ENCODE measurements around the gene MAN2A1. TPM values are rescaled to one million over a fixed set of nuclear protein-coding genes. Genes with fewer than 3 reads are reported as not detected.

The MAN2A1 gene
- polyA plus RNA-seq, 1 donor from 2014 or later: 21.5 TPM

DNA sequence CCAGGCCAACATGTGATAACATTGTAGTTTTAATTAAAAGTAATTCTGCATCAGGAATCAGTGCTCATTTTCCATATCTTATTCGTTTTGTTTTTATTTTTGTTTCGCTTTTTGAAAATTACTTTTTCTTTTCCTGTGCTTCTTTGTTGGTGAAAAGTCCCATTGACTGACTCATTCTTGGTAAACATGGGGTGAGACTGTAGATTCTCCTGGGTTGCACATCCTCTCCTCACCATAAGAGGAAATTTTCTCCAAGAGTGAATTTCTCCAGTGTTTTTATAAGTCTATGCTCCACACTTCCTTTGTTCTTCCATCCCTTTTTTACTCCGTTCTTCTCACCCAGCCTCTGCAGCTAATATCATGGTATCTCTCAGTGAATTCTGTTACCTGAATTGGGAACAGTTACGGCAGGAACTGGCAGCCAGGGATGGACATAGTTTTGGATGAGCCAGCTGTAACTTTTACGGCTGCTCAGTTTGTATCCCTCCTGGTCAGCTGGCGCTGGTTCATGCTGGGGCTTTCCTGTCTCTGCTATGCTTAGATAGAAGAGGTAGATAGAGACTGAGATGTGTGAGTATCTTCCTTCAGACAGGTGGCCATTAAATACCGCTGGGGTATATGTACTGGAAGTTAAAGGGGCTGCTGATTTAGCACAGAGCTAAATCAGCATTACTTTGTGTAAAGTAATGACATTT lies 80.0 kb downstream of the MAN2A1 start:
- Mint-ChIP-seq H3K9me3 (no peaks in the 10 kb centered on the region), H3K4me1 (peaks cover 2 to 10% (median 3%) of the 10 kb centered on the region in 3 donors), H3K27me3 (no peaks in the 10 kb centered on the region), H3K36me3 (peaks cover 10% of the 10 kb centered on the region), H3K4me3 (no peak overlapping the region), H3K27ac (no peak overlapping the region)

DNA sequence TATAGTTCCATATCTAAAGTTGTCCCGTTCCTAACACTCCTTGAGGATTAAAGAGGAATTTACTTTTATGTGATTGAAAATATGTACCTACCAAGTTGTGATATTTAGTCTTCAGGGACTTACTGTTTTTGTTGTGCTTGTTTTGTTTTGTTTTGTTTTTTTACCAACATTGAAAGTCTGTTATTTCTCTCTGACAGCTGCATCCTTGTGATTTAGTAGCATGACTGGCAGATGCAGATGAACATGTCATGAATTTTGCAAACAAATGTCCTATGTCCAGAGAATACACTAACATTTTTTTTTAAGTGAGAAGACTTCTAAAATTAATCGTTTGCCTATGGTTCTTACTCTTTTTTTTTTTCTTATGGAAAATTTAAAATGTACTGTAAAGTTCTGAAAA lies 85.4 kb downstream of the MAN2A1 start:
- Mint-ChIP-seq H3K4me3 (no peak overlapping the region), H3K36me3 (peaks cover 18% of the 10 kb centered on the region), H3K4me1 (peaks cover 0 to 4% (median 0%) of the 10 kb centered on the region in 3 donors), H3K9me3 (no peaks in the 10 kb centered on the region), H3K27ac (no peak overlapping the region), H3K27me3 (no peaks in the 10 kb centered on the region)

DNA sequence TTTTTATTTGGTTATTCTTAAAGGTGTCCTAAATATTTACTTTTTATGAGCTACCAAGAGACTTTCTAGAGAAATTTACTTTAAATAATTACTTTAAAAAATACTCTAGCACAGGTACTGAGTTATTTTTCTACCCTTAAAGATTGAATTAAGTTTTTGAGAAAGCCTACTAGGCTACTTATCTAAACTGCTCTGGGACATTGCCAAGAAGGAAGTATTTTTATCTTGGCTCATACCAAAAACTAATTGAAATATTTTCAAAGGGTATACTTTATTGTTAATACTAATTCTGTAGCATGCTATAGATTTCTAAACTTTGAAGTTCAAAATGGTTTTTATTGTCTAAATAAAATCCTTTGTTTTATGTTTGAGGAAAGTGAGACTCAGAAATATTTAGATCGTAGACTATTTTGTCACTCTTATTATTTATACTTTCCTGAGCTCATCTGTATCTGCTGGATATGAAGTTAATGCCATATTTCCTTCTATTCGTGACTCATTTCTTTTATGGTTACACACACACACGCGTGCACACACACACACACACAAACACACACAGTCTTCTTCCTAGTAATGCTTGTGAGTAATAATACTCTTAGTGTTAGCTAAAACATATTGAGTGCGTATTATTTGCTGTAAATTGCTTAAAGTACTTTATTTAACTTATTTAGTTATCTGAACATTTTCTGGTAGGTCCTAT lies 89.5 kb downstream of the MAN2A1 start:
- H3K36me3 Mint-ChIP-seq: peaks cover 22% of the 10 kb centered on the region
- peaks cover 0 to 5% (median 0%) of the 10 kb centered on the region in 3 donors for H3K4me1 Mint-ChIP-seq
- no peaks in the 10 kb centered on the region for H3K27me3 Mint-ChIP-seq
- H3K27ac Mint-ChIP-seq: no peak overlapping the region
- H3K4me3 Mint-ChIP-seq: no peak overlapping the region
- no peaks in the 10 kb centered on the region for H3K9me3 Mint-ChIP-seq

DNA sequence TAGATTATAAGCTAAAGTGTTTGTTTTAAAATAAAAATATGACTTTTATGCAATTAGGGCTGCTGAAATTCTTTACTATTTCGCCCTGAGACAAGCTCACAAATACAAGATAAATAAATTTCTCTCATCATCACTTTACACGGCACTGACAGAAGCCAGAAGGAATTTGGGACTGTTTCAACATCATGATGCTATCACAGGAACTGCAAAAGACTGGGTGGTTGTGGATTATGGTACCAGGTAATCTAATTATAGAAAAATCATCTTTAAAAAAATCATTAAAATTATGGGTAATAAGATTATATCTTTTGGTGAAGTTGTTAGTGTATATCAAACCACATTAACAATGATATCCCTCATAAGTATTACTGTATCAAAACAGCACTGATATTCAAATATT lies 95.0 kb downstream of the MAN2A1 start:
- Mint-ChIP-seq H3K9me3 (no peaks in the 10 kb centered on the region), H3K27me3 (no peaks in the 10 kb centered on the region), H3K36me3 (peaks cover 15% of the 10 kb centered on the region), H3K27ac (no peak overlapping the region), H3K4me1 (peaks cover 2 to 4% (median 3%) of the 10 kb centered on the region in 3 donors), H3K4me3 (no peak overlapping the region)

DNA sequence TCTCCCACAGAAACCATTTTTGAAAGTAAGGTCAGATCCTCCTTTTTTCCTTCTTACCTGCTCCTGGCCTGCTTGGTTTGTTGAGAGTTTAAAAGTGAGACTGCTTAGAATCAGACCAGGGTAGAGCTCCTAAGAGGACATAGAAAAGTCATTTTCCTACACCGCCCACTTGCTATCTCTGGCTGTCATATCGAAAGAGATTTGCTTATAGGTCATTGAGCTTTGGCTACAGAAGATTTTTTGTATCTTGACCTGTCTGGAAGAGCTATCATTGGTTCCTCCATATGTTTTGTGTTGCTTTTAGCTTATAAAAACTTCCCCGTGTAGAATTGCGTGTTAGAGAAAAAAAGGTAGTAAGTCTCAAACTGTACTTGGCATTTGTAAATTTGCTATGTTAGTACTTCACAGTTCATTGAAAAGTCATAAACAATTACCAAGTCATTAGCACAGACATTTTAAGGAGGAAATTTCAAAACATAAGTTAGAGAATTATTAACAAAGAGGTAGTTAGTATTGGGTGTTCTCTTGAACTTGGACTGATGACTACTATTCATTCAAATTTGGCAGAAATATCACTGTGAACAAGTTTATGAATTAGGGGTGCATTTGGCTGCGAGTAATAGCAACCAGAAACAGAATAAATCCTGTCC lies 96.6 kb downstream of the MAN2A1 start:
- Mint-ChIP-seq H3K4me3 (no peak overlapping the region), H3K27ac (no peak overlapping the region), H3K4me1 (peaks cover 2 to 4% (median 3%) of the 10 kb centered on the region in 3 donors), H3K9me3 (no peaks in the 10 kb centered on the region), H3K36me3 (peaks cover 12% of the 10 kb centered on the region), H3K27me3 (no peaks in the 10 kb centered on the region)

DNA sequence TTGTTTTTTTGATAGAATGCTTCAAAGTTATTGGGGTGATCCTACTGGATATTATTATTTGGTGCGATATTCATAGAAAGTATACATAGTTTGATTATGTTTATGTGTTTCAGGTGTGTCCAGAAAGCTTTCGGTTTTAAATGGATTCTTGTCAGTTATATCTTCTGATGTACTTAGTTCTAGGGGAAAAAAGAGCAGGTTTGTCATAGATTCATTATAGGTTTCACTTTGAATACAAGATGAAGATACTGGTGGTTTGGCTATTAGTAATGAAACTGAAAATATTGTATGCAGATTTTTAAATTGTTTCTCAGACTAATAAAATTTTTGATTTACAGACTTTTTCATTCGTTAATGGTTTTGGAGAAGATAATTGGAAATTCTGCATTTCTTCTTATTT lies 98.9 kb downstream of the MAN2A1 start:
- H3K4me1 Mint-ChIP-seq: peaks cover 2 to 4% (median 3%) of the 10 kb centered on the region in 3 donors
- no peaks in the 10 kb centered on the region for H3K9me3 Mint-ChIP-seq
- peaks cover 15% of the 10 kb centered on the region for H3K36me3 Mint-ChIP-seq
- no peak overlapping the region for H3K4me3 Mint-ChIP-seq
- H3K27me3 Mint-ChIP-seq: no peaks in the 10 kb centered on the region
- H3K27ac Mint-ChIP-seq: peak overlapping the region in 1 of 3 donors; percentile 2

DNA sequence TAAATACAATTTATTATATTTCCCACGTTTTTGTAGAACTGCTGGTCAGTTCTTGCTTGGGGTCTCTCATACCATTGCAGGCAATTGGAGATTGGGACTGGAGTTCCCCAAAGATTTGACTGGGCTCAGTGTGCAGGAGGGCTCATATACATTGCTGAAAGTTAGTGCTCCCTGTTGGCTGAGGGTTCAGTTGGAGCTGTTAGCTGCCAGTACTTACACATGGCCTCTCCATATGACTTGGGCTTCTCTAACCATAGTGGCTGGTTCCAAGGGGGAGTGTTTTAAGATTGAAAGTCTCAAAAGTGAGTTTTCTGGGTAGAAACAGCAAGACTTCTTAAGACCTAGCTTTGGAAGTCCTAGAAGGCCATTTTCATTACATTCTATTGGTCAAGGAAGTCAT lies 102.9 kb downstream of the MAN2A1 start:
- Mint-ChIP-seq H3K4me1 (peaks cover 2 to 10% (median 7%) of the 10 kb centered on the region in 3 donors), H3K36me3 (peaks cover 21% of the 10 kb centered on the region), H3K9me3 (no peaks in the 10 kb centered on the region), H3K4me3 (no peak overlapping the region), H3K27ac (no peak overlapping the region), H3K27me3 (no peaks in the 10 kb centered on the region)

DNA sequence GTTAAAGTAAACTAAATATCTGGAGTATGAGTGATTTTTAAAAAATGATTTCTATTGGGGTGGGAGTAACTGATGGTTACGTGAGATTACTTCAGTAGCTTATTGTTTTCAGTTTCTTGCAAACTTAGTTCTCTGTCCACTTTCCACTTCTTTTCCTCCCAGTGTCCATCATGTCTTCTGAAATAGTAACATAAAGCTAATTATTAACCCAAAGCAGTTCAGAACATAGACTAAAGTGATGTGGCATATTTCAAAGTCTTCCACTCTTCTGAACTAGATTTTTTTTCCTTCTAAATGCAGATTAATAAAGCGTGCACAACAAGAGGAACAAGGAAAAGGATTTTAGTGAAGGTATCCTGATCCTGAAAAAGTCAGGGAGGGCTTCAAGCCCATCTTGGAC lies 114.1 kb downstream of the MAN2A1 start:
- peaks cover 8% of the 10 kb centered on the region for H3K36me3 Mint-ChIP-seq
- no peak overlapping the region for H3K27ac Mint-ChIP-seq

DNA sequence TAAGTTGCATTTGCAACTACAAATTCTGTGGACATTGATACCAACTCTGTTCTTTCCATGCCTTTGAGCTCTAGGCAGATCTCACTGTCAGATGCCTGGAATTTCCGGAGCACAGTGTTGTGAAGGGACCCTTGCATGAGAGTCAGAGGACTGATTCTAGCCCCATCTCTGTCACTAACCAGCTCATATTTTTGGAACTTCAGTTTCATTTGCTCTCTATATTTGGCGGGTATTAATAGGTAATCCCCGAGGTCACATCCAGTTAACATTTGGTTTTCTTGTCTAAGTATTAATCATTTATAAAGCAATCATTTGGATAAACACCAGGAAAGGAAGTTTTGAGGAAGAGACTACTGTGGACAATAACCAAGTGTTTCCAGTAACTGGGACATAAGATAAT lies 115.7 kb downstream of the MAN2A1 start:
- Mint-ChIP-seq H3K4me1 (peaks cover 0 to 3% (median 2%) of the 10 kb centered on the region in 3 donors), H3K27me3 (no peaks in the 10 kb centered on the region), H3K9me3 (no peaks in the 10 kb centered on the region), H3K27ac (peak overlapping the region in 1 of 3 donors; percentile 60), H3K4me3 (no peak overlapping the region), H3K36me3 (peaks cover 12% of the 10 kb centered on the region)

More for the DNA sequence above, 114.1 kb downstream of the MAN2A1 start:
- Mint-ChIP-seq H3K4me1 (peaks cover 0 to 5% (median 4%) of the 10 kb centered on the region in 3 donors), H3K4me3 (no peak overlapping the region), H3K9me3 (no peaks in the 10 kb centered on the region), H3K27me3 (no peaks in the 10 kb centered on the region)

DNA sequence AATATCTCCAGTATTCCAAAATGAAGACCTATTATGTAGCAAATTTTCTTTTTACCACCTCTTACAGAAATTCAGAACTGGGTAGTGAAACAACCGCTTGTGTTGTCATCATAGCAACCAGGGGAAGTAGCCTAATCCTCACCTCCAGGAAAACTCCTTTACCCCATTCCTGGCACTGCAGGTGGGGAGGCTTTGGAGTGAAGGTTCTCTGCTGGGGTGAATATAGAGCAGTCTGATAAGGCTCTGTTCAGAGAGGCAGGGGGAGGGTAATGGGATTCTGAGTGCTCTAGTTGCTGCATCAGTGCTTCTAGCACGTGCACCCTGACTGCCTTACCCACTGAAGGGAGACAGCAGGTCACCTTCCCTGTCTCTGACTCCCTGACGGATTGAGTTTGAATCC lies 116.2 kb downstream of the MAN2A1 start:
- Mint-ChIP-seq H3K36me3 (peaks cover 12% of the 10 kb centered on the region), H3K27ac (no peak overlapping the region), H3K4me3 (no peak overlapping the region), H3K4me1 (peaks cover 0 to 2% (median 0%) of the 10 kb centered on the region in 3 donors), H3K27me3 (no peaks in the 10 kb centered on the region), H3K9me3 (no peaks in the 10 kb centered on the region)

DNA sequence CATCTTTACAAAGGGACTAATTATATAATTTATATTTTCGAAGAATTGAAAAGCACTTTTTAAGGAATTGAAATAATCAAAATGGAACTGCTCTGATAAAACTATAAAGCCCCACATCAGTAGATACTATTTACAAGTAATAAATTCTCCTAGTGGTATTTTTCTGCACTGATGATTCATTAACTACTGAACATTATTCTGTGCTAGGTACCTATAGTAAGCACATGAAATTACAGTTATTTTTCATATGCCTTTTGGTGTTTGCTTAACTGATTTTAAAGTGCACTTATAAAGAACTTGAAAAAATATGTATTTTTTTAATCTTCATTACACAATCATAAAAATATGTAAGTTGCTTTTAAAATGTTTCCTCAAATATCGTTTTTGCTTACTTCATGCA lies 123.0 kb downstream of the MAN2A1 start:
- no peak overlapping the region for H3K4me3 Mint-ChIP-seq
- no peaks in the 10 kb centered on the region for H3K27me3 Mint-ChIP-seq
- no peak overlapping the region for H3K27ac Mint-ChIP-seq
- peaks cover 0 to 1% (median 0%) of the 10 kb centered on the region in 3 donors for H3K4me1 Mint-ChIP-seq
- H3K9me3 Mint-ChIP-seq: no peaks in the 10 kb centered on the region
- H3K36me3 Mint-ChIP-seq: peaks cover 6% of the 10 kb centered on the region

DNA sequence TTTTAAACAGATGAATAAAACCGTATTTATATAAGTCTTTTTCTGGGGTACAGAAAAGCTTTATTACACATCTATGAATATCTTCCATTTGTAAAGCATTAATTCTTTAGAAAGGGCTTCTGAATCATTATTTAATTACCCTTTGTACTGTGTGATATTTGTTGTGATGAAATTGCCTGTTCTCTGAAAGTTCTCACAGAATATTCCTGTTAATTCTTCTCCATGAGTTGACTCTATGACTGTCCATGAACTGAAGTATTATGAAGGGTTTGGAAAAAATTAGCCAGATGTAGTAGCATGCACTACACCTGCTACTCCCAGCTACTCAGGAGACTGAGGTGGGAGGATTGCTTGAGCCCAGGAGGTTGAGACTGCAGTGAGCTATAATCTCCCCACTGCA lies 127.0 kb downstream of the MAN2A1 start:
- Mint-ChIP-seq H3K27ac (no peak overlapping the region), H3K36me3 (peaks cover 9% of the 10 kb centered on the region), H3K4me1 (no peaks in the 10 kb centered on the region), H3K4me3 (no peak overlapping the region), H3K27me3 (no peaks in the 10 kb centered on the region), H3K9me3 (no peaks in the 10 kb centered on the region)

DNA sequence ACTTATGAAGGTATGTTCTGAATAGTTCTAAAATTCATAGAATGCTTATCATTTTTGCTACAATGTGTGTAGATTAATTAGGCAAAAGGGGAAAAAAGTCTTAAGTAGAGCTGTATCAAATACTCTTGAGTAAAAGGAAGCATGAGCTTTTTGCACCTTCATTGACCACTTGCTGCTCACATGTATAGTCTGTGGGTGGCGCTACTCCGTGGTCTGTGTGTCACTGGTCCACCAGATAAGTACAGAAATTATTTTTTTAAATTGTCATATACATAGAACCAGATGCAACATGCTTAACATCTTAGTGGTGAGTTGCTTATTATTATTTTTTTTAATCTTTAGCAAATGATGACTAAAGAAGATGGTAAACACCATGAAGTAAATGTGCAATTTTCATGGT lies 130.2 kb downstream of the MAN2A1 start:
- Mint-ChIP-seq H3K27me3 (no peaks in the 10 kb centered on the region), H3K4me1 (no peaks in the 10 kb centered on the region), H3K4me3 (no peak overlapping the region), H3K9me3 (no peaks in the 10 kb centered on the region), H3K36me3 (peaks cover 9% of the 10 kb centered on the region), H3K27ac (no peak overlapping the region)

DNA sequence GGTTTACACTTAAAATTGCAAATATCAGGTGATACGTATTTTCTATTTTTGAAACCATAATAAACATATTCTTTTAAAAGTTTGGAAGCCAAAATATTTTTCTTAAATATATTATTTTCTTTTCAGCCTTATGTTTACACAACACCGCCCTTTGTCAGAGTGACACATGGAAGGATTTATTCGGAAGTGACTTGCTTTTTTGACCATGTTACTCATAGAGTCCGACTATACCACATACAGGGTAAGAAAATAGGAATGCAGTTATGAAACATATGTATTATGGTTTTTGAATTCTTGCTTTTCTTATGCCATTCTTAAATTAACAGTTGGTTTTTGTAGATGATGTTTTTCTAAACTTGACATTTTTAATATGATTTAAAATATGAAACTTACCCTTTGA lies 133.9 kb downstream of the MAN2A1 start:
- H3K27ac Mint-ChIP-seq: no peak overlapping the region
- H3K4me3 Mint-ChIP-seq: no peak overlapping the region
- peaks cover 0 to 1% (median 0%) of the 10 kb centered on the region in 3 donors for H3K4me1 Mint-ChIP-seq
- no peaks in the 10 kb centered on the region for H3K27me3 Mint-ChIP-seq
- peaks cover 20% of the 10 kb centered on the region for H3K36me3 Mint-ChIP-seq
- H3K9me3 Mint-ChIP-seq: no peaks in the 10 kb centered on the region

DNA sequence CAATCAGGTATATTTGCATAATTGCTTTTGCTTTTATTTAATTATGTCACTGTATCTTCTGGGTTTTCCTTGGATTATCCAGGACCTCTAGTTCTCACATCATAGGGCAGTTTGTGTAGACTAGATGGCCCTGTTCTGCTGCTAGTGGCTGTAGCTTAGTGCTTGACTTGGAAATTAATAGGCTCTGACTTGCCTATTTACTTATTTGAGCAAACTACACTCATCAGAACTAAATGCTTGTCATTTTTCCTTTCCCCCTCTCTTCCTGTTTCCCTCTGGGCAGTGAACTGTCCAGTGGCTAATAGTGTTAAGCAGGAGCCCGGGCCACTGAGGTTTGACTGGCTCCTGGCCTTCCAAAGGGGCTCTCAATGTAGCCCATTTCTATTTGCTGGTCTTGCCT lies 135.7 kb downstream of the MAN2A1 start:
- H3K36me3 Mint-ChIP-seq: peaks cover 21% of the 10 kb centered on the region
- H3K9me3 Mint-ChIP-seq: no peaks in the 10 kb centered on the region
- no peaks in the 10 kb centered on the region for H3K27me3 Mint-ChIP-seq
- H3K4me1 Mint-ChIP-seq: peaks cover 0 to 1% (median 0%) of the 10 kb centered on the region in 3 donors
- no peak overlapping the region for H3K4me3 Mint-ChIP-seq
- H3K27ac Mint-ChIP-seq: peak overlapping the region in 1 of 3 donors; percentile 67

Data from IgD-negative memory B cell (primary cell).